ENCODE results near the gene SUSD2.

The SUSD2 gene

DNA sequence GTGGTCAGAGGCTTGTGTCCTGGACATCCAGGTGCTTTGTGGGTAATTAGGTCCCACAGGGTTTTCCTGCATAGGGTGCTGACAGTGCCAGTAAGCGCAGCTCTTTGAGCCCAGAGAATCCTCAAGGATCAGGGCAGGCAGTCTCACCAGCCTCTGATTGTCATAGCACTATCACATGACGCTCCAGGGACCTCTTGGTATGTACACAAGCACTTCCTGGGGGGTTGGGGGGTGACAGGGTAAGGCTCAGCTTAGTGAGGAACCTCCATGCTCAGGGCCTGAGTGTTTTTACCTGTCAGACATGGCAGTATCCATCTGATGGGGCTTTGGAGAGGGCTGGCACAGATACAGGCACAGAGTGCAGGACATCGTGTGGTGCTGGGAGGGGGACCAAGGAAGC, 27.9 kb upstream of the SUSD2 start:
- FAIRE-seq, result no peak

GRCh38 chr22:24153959-24154358, 27.3 kb upstream of the SUSD2 start:
- FAIRE-seq, result no peak

DNA sequence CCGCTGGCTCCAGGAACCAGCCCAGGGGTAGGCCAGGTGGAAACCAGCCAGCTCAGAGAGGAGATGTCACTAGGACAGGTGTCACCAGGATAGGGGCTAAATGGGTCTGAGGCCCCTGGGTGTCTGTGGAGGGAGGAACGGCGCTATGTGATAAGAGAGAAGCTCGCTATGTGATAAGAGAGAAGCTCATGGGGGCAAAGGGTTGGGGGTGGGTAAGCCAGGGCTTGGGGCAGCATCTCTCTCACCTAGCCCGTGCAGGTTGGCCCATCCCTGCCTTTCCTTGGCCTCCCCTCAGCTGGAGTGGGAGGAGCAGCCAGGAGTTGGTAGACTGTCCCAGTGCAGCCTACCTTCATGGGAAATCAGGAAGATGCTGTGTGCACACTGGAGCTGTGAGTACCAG, 26.5 kb upstream of the SUSD2 start:
- FAIRE-seq, result no peak

DNA sequence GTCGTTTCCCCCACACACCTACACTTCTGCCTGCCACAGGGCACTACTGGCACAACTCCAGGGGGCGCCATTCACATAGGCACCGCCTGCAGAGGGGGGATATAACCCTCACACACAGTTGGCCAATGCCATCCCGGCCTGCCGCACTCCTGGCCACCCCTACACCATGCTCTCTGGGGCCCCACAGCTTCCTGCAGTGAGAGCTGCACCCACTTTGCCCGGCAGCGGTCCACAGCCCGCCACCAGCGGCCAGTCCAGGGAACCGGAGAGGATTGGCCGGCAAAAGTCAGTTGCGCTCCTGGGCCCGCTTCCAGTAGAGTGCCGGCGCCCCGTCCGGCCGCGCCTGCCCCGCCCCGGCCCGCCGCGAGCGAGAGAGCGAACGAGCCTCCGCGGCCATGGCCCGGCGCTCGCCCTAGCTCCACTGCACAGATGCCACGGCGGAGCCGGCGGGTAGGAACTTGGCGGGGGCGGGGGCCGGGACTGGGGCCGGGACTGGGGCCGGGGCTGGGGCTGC, 25.6 kb upstream of the SUSD2 start:
- no peak for FAIRE-seq

- no peak for FAIRE-seq
Measured at GRCh38 chr22:24156141-24156912, 25.0 kb upstream of the SUSD2 start.

DNA sequence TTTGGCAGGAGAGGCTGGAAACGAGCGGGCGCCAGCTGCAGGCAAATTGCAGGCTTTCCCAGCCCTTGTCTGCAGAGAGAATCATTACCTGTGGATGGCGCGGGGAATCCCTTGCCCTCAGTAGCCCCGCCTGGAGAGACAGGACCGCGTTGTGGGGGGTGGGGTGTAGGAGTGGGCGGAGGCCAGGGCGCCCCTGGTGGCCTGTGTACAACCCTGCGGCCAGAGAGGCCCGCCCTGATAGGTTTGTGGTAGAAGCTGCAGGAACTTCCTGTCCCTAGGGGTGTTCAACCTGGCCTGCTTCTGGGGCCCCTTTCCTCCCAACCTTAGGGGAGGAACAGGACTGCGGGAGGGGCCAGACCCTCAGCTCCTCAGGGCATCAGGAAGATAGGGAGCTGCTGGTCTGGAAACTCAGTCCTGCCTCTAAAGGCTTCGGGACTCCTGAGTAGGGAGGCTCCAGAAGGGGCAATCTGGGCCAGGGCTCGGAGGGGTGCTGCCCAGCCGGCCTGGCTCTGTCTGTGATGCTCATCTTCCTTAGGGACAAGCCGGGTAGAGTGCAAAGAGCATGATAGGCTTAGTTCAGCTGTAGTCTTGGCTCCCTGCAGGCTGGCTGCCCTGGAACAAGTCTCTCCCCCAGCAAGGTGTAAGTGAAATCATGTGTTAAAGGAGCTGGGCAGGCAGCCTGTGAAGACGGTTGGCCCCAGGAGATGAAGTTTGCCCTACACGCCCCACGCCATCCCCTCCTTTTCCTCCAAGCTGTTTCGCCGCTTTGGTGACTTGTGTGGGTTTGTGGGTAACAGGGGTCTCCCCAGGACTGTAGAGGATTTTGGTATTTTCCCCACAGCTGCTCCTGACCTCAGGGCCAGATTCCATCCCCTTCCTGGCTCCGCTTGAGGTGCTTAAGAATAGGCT, 24.1 kb upstream of the SUSD2 start:
- FAIRE-seq, result no peak

DNA sequence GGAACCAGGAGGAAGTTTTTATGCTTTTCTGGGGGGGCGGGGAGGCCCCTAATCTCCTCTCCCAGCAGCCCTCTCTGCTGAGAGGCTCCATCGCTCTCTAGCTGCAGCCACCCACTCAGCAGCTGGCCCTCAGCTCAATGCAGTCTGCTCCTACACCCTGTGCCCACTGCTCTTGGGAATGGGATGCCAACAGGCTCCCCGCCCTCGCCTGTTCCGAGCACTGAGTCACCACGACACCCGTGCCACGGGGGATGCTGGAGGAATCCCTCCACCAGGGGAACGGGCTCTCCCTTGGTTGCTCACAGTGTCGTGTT, 23.5 kb upstream of the SUSD2 start:
- FAIRE-seq, result no peak

GRCh38 chr22:24159650-24160049, 21.6 kb upstream of the SUSD2 start:
- FAIRE-seq, result no peak

GRCh38 chr22:24160546-24160945, 20.7 kb upstream of the SUSD2 start:
- FAIRE-seq, result no peak

DNA sequence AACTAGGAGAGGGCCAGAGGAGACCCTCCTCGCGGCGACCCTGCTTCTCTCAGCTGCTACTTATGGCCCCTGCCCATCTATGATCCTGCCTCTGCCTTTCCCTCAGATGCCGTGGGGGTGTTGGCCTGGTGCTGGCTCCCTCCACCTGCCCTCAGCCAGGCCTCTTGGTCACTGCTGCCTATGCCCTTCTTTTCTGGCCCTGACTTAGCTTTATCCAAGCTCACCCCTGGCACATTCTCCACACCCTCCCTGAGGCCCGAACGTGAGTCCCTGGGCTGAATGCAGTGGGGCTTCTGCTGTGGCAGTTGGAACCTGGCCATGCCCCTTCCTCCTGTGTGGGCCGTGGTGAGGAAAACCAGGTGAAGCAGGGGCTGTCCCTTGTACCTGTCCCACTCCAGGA, 19.8 kb upstream of the SUSD2 start:
- no peak for FAIRE-seq

DNA sequence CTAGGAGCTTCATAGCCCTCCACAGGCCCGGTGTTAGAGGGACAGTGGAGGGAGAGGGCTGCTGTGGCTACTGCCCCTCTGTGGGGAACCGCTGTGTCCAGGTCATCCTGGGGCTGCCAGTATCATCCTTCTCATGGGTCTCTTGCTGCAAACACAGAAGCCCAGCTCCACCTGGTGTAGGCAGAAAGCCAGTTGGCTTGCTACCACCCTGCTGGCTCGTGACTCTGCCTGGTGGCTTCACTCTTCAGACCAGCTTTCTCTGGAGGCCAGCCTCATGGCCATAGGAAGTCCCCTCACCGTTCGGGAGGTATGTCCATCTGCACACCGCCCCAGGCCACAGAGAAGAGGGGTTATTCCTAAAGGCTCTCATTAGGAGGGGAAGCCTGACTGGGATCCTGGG, 19.4 kb upstream of the SUSD2 start:
- FAIRE-seq, result no peak

GRCh38 chr22:24162436-24162835, 18.9 kb upstream of the SUSD2 start:
- no peak for FAIRE-seq

DNA sequence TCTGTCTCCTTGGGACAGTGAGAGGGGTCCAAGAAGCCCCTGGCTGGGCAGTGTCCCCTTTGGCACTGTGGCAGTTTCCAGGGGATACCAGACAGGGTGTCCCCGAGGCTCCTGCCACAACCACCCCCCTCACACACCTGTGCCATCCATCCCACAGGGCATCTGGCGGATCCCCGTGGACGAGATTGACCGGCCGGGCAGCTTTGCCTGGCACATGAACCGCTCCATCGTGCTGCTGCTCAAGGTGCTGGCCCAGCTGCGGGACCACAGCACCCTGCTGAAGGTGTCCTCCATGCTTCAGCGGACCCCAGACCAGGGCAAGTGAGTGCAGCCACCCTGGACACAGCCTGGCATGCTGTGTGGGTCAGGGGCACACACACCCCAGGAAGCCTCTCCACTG, 17.0 kb upstream of the SUSD2 start:
- FAIRE-seq, result no peak

DNA sequence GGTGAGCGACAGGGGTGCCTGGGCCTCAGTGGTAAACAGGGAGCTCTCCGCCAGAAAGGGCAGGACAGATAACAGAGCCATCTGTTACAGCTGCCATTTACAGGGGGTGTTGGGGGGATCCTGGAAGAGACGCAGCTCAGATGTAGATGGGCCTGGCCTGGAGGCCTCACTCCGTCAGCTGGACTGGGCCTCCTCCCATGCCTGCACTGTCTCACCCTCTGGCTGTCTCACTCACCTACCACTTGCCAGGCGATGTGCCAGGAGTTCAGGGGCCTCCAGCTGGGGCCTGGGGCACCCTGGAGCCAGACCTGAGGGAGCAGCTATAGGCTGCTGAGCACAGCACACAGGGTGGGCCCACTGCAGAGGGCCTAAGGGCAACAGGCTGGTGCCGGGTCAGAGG, 16.3 kb upstream of the SUSD2 start:
- no peak for FAIRE-seq

GRCh38 chr22:24165673-24166072, 15.6 kb upstream of the SUSD2 start:
- FAIRE-seq, result no peak

GRCh38 chr22:24166811-24167210, 14.5 kb upstream of the SUSD2 start:
- FAIRE-seq, result no peak

DNA sequence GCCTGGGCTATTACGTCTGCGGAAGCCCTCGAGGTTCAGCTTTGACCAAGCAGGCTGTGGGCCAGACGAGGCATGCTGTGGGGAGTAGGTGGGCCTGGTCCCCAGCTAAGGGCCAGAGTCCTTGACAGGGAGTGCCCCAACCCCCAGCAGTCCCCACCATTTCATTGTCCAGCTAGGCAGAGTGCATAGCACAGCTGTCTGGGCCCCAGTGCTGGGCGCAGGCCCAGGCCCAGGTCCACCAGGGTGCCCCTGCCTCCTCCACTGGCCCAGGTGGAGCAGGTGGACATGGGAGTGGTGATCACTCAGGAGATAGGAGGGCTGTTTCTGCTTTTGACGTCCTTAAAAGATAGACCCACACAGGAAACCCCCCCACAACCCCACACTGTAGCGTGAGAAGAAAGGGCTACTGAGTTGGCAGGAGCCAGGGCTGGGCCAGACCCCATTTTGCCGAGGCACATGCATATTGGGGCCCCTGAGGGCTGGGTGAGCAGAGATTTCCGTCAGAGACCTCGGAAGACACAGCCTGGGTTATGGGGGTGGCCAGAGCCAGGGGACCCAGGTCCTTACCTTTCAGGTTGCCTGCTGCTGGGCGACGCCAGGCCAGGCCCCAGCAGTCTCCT, 11.7 kb upstream of the SUSD2 start:
- no peak for FAIRE-seq

- no peak for FAIRE-seq
Measured at GRCh38 chr22:24170188-24170587, 11.1 kb upstream of the SUSD2 start.

- no peak for FAIRE-seq
Measured at GRCh38 chr22:24170632-24171031, 10.7 kb upstream of the SUSD2 start.

- no peak for FAIRE-seq
Measured at GRCh38 chr22:24171822-24172221, 9.5 kb upstream of the SUSD2 start.

GRCh38 chr22:24175160-24175808, 6.0 kb upstream of the SUSD2 start:
- FAIRE-seq, result no peak

DNA sequence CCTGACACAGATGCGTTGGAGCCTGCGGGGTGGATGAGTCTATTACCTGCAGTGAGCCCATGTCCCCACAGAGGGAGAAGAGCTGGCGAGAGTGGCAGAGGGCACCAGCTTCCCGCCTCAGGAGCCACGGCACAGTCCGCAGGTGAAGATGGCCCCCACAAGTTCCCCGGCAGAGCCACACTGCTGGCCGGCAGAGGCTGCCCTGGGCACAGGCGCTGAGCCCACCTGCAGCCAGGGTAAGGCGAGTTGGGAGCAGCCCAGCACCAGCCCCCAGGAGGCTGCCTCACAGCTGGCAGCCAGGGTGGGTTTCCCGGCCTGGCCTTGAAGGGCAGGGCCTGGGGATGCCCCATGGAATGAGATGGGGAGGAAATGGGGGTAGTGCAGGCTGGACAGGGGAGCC, 5.2 kb upstream of the SUSD2 start:
- FAIRE-seq, result no peak

DNA sequence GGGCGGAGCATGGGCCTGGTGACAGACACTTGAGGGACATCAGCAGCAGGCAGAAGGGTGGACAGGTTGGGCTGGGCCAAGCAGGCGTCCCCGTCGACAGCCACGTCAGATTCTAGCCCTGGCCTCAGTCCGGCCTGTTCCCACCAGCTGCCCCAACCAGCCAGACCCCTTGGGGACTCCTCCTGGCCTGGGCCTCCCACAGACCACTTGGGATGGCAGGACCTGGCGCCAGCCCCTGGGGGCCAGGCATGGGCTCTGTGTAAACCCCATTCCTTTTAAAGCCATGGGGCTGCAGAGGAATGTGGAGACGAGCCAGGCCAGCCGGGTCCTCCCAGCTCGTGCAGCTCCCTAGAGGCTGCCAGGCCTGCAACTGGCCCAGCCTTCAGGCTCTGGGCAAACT, 4.7 kb upstream of the SUSD2 start:
- FAIRE-seq, result no peak
